Tibial nerve (tissue), 4 donors: Measurements from ENCODE around the gene DNAAF3. TPM values are rescaled to one million over a fixed set of nuclear protein-coding genes. Genes with fewer than 3 reads are reported as not detected.

Experiments
- DNase-seq, 2 donors: peaks; one replicate each; pipeline ENCODE4 v3.0.0-alpha.2; 2019; ENCODE audit warnings: low spot score in 2 of 2
- H3K27ac ChIP-seq, 4 donors: fragments of 200-600 bp; sonication (generic) in 3 of 4; one replicate each; pipeline ENCODE4 v1.5.1; 2017 to 2019; ENCODE audit warnings: mild to moderate bottlenecking in 1 of 4
- H3K27me3 ChIP-seq, 2 donors: fragments of 200-600 bp; sonication (generic) in 1 of 2; one replicate each; pipeline versions ENCODE4 v1.5.1 to v1.6.0; 2017 to 2019
- H3K36me3 ChIP-seq, 3 donors: fragments of 200-600 bp; sonication (generic); one replicate each; pipeline ENCODE4 v1.5.1; 2018 to 2019
- H3K4me1 ChIP-seq, 4 donors: fragments of 200-600 bp; sonication (generic) in 3 of 4; one replicate each; pipeline ENCODE4 v1.5.1; 2017 to 2019
- H3K4me3 ChIP-seq, 4 donors: fragments of 200-600 bp; sonication (generic) in 3 of 4; one replicate each; pipeline ENCODE4 v1.5.1; 2017 to 2019; ENCODE audit warnings: mild to moderate bottlenecking in 1 of 4, moderate library complexity in 1 of 4
- H3K9me3 ChIP-seq, 4 donors: fragments of 200-600 bp; sonication (generic) in 3 of 4; one replicate each; pipeline ENCODE4 v1.5.1; 2017 to 2019
- CTCF ChIP-seq, 5 experiments: fragments of 200-600 bp in 3 of 5; fragments of 450-650 bp in 2 of 5; sonication (generic) in 3 of 5; IDR thresholded peaks; one replicate each; pipeline ENCODE4 v1.5.1; 2016 to 2019; ENCODE audit warnings: antibody characterized with exemption in 5 of 5, mild to moderate bottlenecking in 3 of 5, moderate library complexity in 2 of 5
- EP300 ChIP-seq, 2 donors: sonication (generic); formaldehyde crosslinking; IDR thresholded peaks; one replicate each; pipeline ENCODE4 v1.6.1; 2017; ENCODE audit warnings: antibody characterized with exemption in 2 of 2, mild to moderate bottlenecking in 1 of 2
- POLR2A ChIP-seq, 2 donors: fragments of 450-650 bp; IDR thresholded peaks; one replicate each; pipeline ENCODE4 v1.6.1; 2017; ENCODE audit warnings: antibody characterized with exemption in 2 of 2, mild to moderate bottlenecking in 2 of 2, moderate library complexity in 2 of 2
- WGBS, 2 donors: methylation state at CpG; one replicate each; pipeline ENCODE4 v1.1.5; 2018; 5-methylcytosine and 5-hydroxymethylcytosine counted together
- total RNA-seq, 4 donors: library from RNA; depleted of rRNA; stranded (reverse); fragments of >200 nt; gene quantifications; one replicate each; pipeline ENCODE4 v1.1.0, GENCODE V29; 2016

Gene DNAAF3
- total RNA-seq, 4 donors from 2014 or later: 1.2 to 2.7 TPM; not detected in 2

GRCh38 chr19:55116859-55117662 is 49.4 kb downstream of the DNAAF3 start, which contains the start of gene PPP1R12C:
Gene PPP1R12C, minus strand, starts transcription at chr19:55117637. Its CDS starts 94 bp downstream, at chr19:55117543.
- no peaks in the 10 kb centered on the region for H3K27me3 ChIP-seq
- 0 to 1% methylated on average over 35 to 38 of the region's 97 CpGs for WGBS, 2 donors
- DNase-seq: no peak
- peak within 1 kb of the TSS; percentile 63 to 95 (median 90) for H3K27ac ChIP-seq
- H3K4me1 ChIP-seq: peaks cover 0 to 60% (median 35%) of the 10 kb centered on the region in 4 donors
- H3K9me3 ChIP-seq: no peaks in the 10 kb centered on the region
- H3K36me3 ChIP-seq: peaks cover 0 to 5% (median 0%) of the 10 kb centered on the region in 3 donors
- peak within 1 kb of the TSS; percentile 58 to 97 (median 87) for H3K4me3 ChIP-seq
- TF ChIP-seq EP300 (IDR thresholded peaks at IDR 0.05): no peak
- peak; percentile 28 to 40 for TF ChIP-seq POLR2A (IDR thresholded peaks at IDR 0.05)

- 1% methylated on average over 25 of the region's 25 CpGs for WGBS, 2 donors
- peak in 1 of 2 donors; percentile 53 for TF ChIP-seq EP300 (IDR thresholded peaks at IDR 0.05)
- no peak for TF ChIP-seq CTCF (IDR thresholded peaks at IDR 0.05)
- Histone ChIP-seq H3K9me3 (no peaks in the 10 kb centered on the region), H3K4me1 (peaks cover 0 to 64% (median 35%) of the 10 kb centered on the region in 4 donors), H3K27ac (peak overlapping the region; percentile 44 to 95 (median 90)), H3K36me3 (peaks cover 0 to 9% (median 0%) of the 10 kb centered on the region in 3 donors), H3K27me3 (no peaks in the 10 kb centered on the region), H3K4me3 (peak overlapping the region; percentile 58 to 97 (median 87))
- peak in 1 of 2 donors; percentile 67 for DNase-seq
Measured at GRCh38 chr19:55116232-55116858, 50.1 kb downstream of the DNAAF3 start.

GRCh38 chr19:55115446-55116065 is 50.9 kb downstream of the DNAAF3 start:
- 54 to 55% methylated on average over 13 of the region's 13 CpGs for WGBS, 2 donors
- Histone ChIP-seq H3K36me3 (peaks cover 0 to 10% (median 0%) of the 10 kb centered on the region in 3 donors), H3K27me3 (no peaks in the 10 kb centered on the region), H3K27ac (peak overlapping the region; percentile 44 to 95 (median 90)), H3K9me3 (no peaks in the 10 kb centered on the region), H3K4me3 (peak overlapping the region; percentile 58 to 97 (median 87)), H3K4me1 (peaks cover 0 to 64% (median 35%) of the 10 kb centered on the region in 4 donors)
- no peak for DNase-seq
- TF ChIP-seq CTCF (IDR thresholded peaks at IDR 0.05): no peak
- TF ChIP-seq EP300 (IDR thresholded peaks at IDR 0.05): no peak
- no peak for TF ChIP-seq POLR2A (IDR thresholded peaks at IDR 0.05)

- 70 to 80% methylated on average over 9 of the region's 9 CpGs for WGBS, 2 donors
- Histone ChIP-seq H3K27ac (peak overlapping the region; percentile 82 to 95 (median 88)), H3K27me3 (no peaks in the 10 kb centered on the region), H3K4me1 (peaks cover 0 to 64% (median 35%) of the 10 kb centered on the region in 4 donors), H3K36me3 (peaks cover 0 to 19% (median 0%) of the 10 kb centered on the region in 3 donors), H3K4me3 (no peak overlapping the region), H3K9me3 (no peaks in the 10 kb centered on the region)
- TF ChIP-seq CTCF (IDR thresholded peaks at IDR 0.05): no peak
- DNase-seq: no peak
Measured at GRCh38 chr19:55114566-55115145, 51.8 kb downstream of the DNAAF3 start.

GRCh38 chr19:55113570-55114039 is 52.8 kb downstream of the DNAAF3 start:
- peaks cover 0 to 58% (median 35%) of the 10 kb centered on the region in 4 donors for H3K4me1 ChIP-seq
- TF ChIP-seq CTCF (IDR thresholded peaks at IDR 0.05) (no peak), EP300 (IDR thresholded peaks at IDR 0.05) (peak; percentile 94 to 95), POLR2A (IDR thresholded peaks at IDR 0.05) (peak in 1 of 2 donors; percentile 54)

More at GRCh38 chr19:55113570-55114039, 52.8 kb downstream of the DNAAF3 start:
- H3K9me3 ChIP-seq: no peaks in the 10 kb centered on the region
- H3K27me3 ChIP-seq: no peaks in the 10 kb centered on the region
- H3K4me3 ChIP-seq: peak overlapping the region in 1 of 4 donors; percentile 1
- peaks cover 0 to 29% (median 0%) of the 10 kb centered on the region in 3 donors for H3K36me3 ChIP-seq
- WGBS, 2 donors: 14 to 36% methylated on average over 11 to 12 of the region's 12 CpGs
- peak overlapping the region; percentile 82 to 95 (median 88) for H3K27ac ChIP-seq
- DNase-seq: peak; percentile 90 to 97
